ENCODE results near the gene ITPR2.
"Not testable (repeated sequence)": the region's sequence is repeated elsewhere in the genome, so short reads cannot be mapped to it uniquely, and the experiment has no call there.

The ITPR2 gene

GRCh38 chr12:26557326-26557725, 275.7 kb downstream of the ITPR2 start:
- DNase-seq (ENCODE audit: low read depth): no peak

GRCh38 chr12:26556916-26557315, 276.1 kb downstream of the ITPR2 start:
- no peak for DNase-seq (ENCODE audit: low read depth)

- no peak for DNase-seq (ENCODE audit: low read depth)
These were observed 277.9 kb downstream of the ITPR2 start for GRCh38 chr12:26555139-26555538.

GRCh38 chr12:26554332-26554731, 278.7 kb downstream of the ITPR2 start:
- no peak for DNase-seq (ENCODE audit: low read depth)

GRCh38 chr12:26551385-26551784, 281.6 kb downstream of the ITPR2 start:
- DNase-seq (ENCODE audit: low read depth): no peak

GRCh38 chr12:26548227-26548626, 284.8 kb downstream of the ITPR2 start:
- no peak for DNase-seq (ENCODE audit: low read depth)

- DNase-seq (ENCODE audit: low read depth): no peak
These were observed 286.3 kb downstream of the ITPR2 start for GRCh38 chr12:26546535-26547314.

- no peak for DNase-seq (ENCODE audit: low read depth)
These were observed 293.9 kb downstream of the ITPR2 start for GRCh38 chr12:26539131-26539530.

GRCh38 chr12:26537651-26538050, 295.3 kb downstream of the ITPR2 start:
- no peak for DNase-seq (ENCODE audit: low read depth)

GRCh38 chr12:26537126-26537525, 295.9 kb downstream of the ITPR2 start:
- no peak for DNase-seq (ENCODE audit: low read depth)

GRCh38 chr12:26535826-26536225, 297.2 kb downstream of the ITPR2 start:
- DNase-seq (ENCODE audit: low read depth): no peak

- no peak for DNase-seq (ENCODE audit: low read depth)
These were observed 298.9 kb downstream of the ITPR2 start for GRCh38 chr12:26534071-26534470.

- no peak for DNase-seq (ENCODE audit: low read depth)
These were observed 299.8 kb downstream of the ITPR2 start for GRCh38 chr12:26533211-26533610.

- no peak for DNase-seq (ENCODE audit: low read depth)
These were observed 302.5 kb downstream of the ITPR2 start for GRCh38 chr12:26530461-26530860.

GRCh38 chr12:26528943-26529342, 304.1 kb downstream of the ITPR2 start:
- no peak for DNase-seq (ENCODE audit: low read depth)

- DNase-seq (ENCODE audit: low read depth): no peak
These were observed 305.3 kb downstream of the ITPR2 start for GRCh38 chr12:26527682-26528081.

GRCh38 chr12:26524862-26525465, 308.0 kb downstream of the ITPR2 start:
- no peak for DNase-seq (ENCODE audit: low read depth)

- no peak for DNase-seq (ENCODE audit: low read depth)
These were observed 309.3 kb downstream of the ITPR2 start for GRCh38 chr12:26523708-26524150.

GRCh38 chr12:26520869-26521268, 312.1 kb downstream of the ITPR2 start:
- no peak for DNase-seq (ENCODE audit: low read depth)

- DNase-seq (ENCODE audit: low read depth): no peak
These were observed 312.9 kb downstream of the ITPR2 start for GRCh38 chr12:26520109-26520508.

- no peak for DNase-seq (ENCODE audit: low read depth)
These were observed 313.5 kb downstream of the ITPR2 start for GRCh38 chr12:26519462-26519861.

- not testable (repeated sequence) for DNase-seq (ENCODE audit: low read depth)
These were observed 315.7 kb downstream of the ITPR2 start for GRCh38 chr12:26517320-26517719.

GRCh38 chr12:26514364-26514763, 318.6 kb downstream of the ITPR2 start:
- DNase-seq (ENCODE audit: low read depth): no peak

Data from activated gamma-delta T cell treated with anti-CD3 and anti-CD28 coated beads, Interleukin-2, amount 50 U/mL, for 16 hours (primary cell).